ENCODE results near the gene LAMA1. TPM values are rescaled to one million over a fixed set of nuclear protein-coding genes. Genes with fewer than 3 reads are reported as not detected.

LAMA1 gene
- total RNA-seq, 4 donors from 2014 or later, result under 0.01 to 1.0 (median 0.60) TPM

DNA sequence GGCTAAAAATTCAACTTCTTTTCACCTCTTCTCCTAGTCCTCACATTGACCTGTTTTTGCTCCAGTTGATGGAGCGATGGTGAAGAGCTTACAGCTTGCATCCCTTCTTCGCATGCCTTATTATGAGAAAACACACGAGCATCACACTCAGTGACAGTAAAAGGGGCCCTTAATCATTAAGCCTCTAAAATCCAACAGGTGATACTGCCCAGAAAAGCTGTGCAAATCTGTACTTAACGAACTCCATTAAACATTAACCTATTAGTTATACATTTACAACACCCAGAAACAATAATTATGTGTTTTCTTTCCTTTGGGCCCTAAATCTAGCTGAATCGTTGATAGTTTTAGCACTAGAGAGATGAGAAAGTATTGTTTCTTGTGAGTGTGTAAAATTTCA is 54.8 kb downstream of the LAMA1 start:
- WGBS, 2 donors (ENCODE audit: low coverage in 1 of 2), result 87 to 100% methylated on average over 1 to 5 of the region's 5 CpGs
- no peak overlapping the region for H3K27ac ChIP-seq
- no peak for ATAC-seq
- peaks cover 0 to 15% (median 8%) of the 10 kb centered on the region in 3 donors for H3K4me1 ChIP-seq
- H3K27me3 ChIP-seq, result peaks cover 14% of the 10 kb centered on the region
- H3K9me3 ChIP-seq, result no peaks in the 10 kb centered on the region
- TF ChIP-seq CTCF (IDR thresholded peaks at IDR 0.05) (no peak), POLR2AphosphoS5 (IDR thresholded peaks at IDR 0.05) (no peak), EP300 (IDR thresholded peaks at IDR 0.05) (no peak), POLR2A (IDR thresholded peaks at IDR 0.05) (no peak)
- no peak overlapping the region for H3K4me3 ChIP-seq
- H3K36me3 ChIP-seq, result no peaks in the 10 kb centered on the region

- TF ChIP-seq EP300 (IDR thresholded peaks at IDR 0.05), result no peak
- no peak for TF ChIP-seq POLR2A (IDR thresholded peaks at IDR 0.05)
- no peak for TF ChIP-seq POLR2AphosphoS5 (IDR thresholded peaks at IDR 0.05)
- no peak for TF ChIP-seq CTCF (IDR thresholded peaks at IDR 0.05)
- peaks cover 0 to 10% (median 3%) of the 10 kb centered on the region in 3 donors for H3K4me1 ChIP-seq
- H3K27me3 ChIP-seq, result peaks cover 14% of the 10 kb centered on the region
- no peak overlapping the region for H3K27ac ChIP-seq
- H3K4me3 ChIP-seq, result no peak overlapping the region
- WGBS, 2 donors (ENCODE audit: low coverage in 1 of 2), result 62 to 68% methylated on average over 7 to 9 of the region's 9 CpGs
- H3K9me3 ChIP-seq, result no peaks in the 10 kb centered on the region
- no peaks in the 10 kb centered on the region for H3K36me3 ChIP-seq
- ATAC-seq, result no peak
These were observed 55.4 kb downstream of the LAMA1 start for GRCh38 chr18:7062236-7062635.

DNA sequence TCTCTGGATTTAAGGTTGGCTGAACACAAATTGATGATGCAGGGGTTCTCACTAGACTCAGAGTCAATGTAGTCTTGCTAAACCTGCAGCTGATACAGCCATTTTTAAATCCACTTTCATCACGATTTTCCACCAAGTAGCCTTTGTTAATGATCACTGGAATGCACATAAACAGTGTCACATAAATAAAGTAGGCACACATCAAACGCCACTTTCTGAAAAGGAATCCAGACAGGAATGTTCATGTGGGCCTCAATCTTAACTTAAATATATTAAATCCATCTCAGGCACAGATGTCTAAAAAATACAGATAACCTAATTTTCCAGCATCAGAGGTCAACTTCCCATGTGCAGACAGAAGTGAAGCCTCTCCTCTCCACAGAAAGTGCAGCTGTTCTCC is 58.3 kb downstream of the LAMA1 start:
- TF ChIP-seq POLR2AphosphoS5 (IDR thresholded peaks at IDR 0.05), result no peak
- no peak for TF ChIP-seq CTCF (IDR thresholded peaks at IDR 0.05)
- no peak for TF ChIP-seq EP300 (IDR thresholded peaks at IDR 0.05)
- TF ChIP-seq POLR2A (IDR thresholded peaks at IDR 0.05), result no peak
- H3K4me3 ChIP-seq, result no peak overlapping the region
- 27 to 50% methylated on average over 1 to 2 of the region's 2 CpGs for WGBS, 2 donors (ENCODE audit: low coverage in 1 of 2)
- no peaks in the 10 kb centered on the region for H3K4me1 ChIP-seq
- no peaks in the 10 kb centered on the region for H3K9me3 ChIP-seq
- H3K36me3 ChIP-seq, result no peaks in the 10 kb centered on the region
- H3K27ac ChIP-seq, result no peak overlapping the region
- ATAC-seq, result no peak
- H3K27me3 ChIP-seq, result peaks cover 14% of the 10 kb centered on the region

- ATAC-seq, result no peak
- Histone ChIP-seq H3K27me3 (no peaks in the 10 kb centered on the region), H3K4me1 (no peaks in the 10 kb centered on the region), H3K27ac (no peak overlapping the region), H3K9me3 (no peaks in the 10 kb centered on the region), H3K4me3 (no peak overlapping the region), H3K36me3 (no peaks in the 10 kb centered on the region)
- TF ChIP-seq EP300 (IDR thresholded peaks at IDR 0.05), result no peak
- no peak for TF ChIP-seq CTCF (IDR thresholded peaks at IDR 0.05)
- no peak for TF ChIP-seq POLR2A (IDR thresholded peaks at IDR 0.05)
- no peak for TF ChIP-seq POLR2AphosphoS5 (IDR thresholded peaks at IDR 0.05)
- 82 to 90% methylated on average over 4 to 6 of the region's 6 CpGs for WGBS, 2 donors (ENCODE audit: low coverage in 1 of 2)
These were observed 61.6 kb downstream of the LAMA1 start for GRCh38 chr18:7056026-7056425.

GRCh38 chr18:7049951-7050350 is 67.6 kb downstream of the LAMA1 start:
- H3K4me3 ChIP-seq, result no peak overlapping the region
- WGBS, 2 donors (ENCODE audit: low coverage in 1 of 2), result 66 to 71% methylated on average over 4 to 5 of the region's 5 CpGs
- H3K27ac ChIP-seq, result no peak overlapping the region
- no peaks in the 10 kb centered on the region for H3K27me3 ChIP-seq
- no peak for ATAC-seq
- H3K36me3 ChIP-seq, result no peaks in the 10 kb centered on the region
- H3K4me1 ChIP-seq, result no peaks in the 10 kb centered on the region
- H3K9me3 ChIP-seq, result no peaks in the 10 kb centered on the region
- no peak for TF ChIP-seq CTCF (IDR thresholded peaks at IDR 0.05)
- TF ChIP-seq POLR2AphosphoS5 (IDR thresholded peaks at IDR 0.05), result no peak
- TF ChIP-seq POLR2A (IDR thresholded peaks at IDR 0.05), result no peak
- no peak for TF ChIP-seq EP300 (IDR thresholded peaks at IDR 0.05)
